Uterus (tissue), 2 donors: ENCODE measurements around the gene BRD3.

Experiments
- POLR2A ChIP-seq, 2 donors: fragments of 450-650 bp; IDR thresholded peaks; one replicate each; pipeline ENCODE4 v1.6.1; 2016; ENCODE audit warnings: antibody characterized with exemption in 2 of 2, mild to moderate bottlenecking in 1 of 2, moderate library complexity in 1 of 2
- TF ChIP-seq, protein P1 (sequence below), 4 experiments: fragments of 200-600 bp in 2 of 4; fragments of 450-650 bp in 2 of 4; sonication (generic) in 2 of 4; IDR thresholded peaks; one replicate each; pipeline ENCODE4 v1.5.1; 2016 to 2019; ENCODE audit warnings: antibody characterized with exemption in 4 of 4, mild to moderate bottlenecking in 2 of 4, moderate library complexity in 1 of 4

GRCh38 chr9:133999851-134000265 is 68.0 kb downstream of the BRD3 start:
- TF ChIP-seq, protein P1, sequence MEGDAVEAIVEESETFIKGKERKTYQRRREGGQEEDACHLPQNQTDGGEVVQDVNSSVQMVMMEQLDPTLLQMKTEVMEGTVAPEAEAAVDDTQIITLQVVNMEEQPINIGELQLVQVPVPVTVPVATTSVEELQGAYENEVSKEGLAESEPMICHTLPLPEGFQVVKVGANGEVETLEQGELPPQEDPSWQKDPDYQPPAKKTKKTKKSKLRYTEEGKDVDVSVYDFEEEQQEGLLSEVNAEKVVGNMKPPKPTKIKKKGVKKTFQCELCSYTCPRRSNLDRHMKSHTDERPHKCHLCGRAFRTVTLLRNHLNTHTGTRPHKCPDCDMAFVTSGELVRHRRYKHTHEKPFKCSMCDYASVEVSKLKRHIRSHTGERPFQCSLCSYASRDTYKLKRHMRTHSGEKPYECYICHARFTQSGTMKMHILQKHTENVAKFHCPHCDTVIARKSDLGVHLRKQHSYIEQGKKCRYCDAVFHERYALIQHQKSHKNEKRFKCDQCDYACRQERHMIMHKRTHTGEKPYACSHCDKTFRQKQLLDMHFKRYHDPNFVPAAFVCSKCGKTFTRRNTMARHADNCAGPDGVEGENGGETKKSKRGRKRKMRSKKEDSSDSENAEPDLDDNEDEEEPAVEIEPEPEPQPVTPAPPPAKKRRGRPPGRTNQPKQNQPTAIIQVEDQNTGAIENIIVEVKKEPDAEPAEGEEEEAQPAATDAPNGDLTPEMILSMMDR (IDR thresholded peaks at IDR 0.05) = no peak
- no peak for TF ChIP-seq POLR2A (IDR thresholded peaks at IDR 0.05)
